ENCODE data around the gene CD101. TPM values are rescaled to one million over a fixed set of nuclear protein-coding genes. Genes with fewer than 3 reads are reported as not detected.

CD101 gene
- total and polyA plus RNA-seq, 2 experiments from 2014 or later: 0.13 TPM; not detected in 1

- Histone ChIP-seq H3K27ac (no peak overlapping the region), H3K4me2 (no peak overlapping the region), H3K9me3 (ENCODE audit: low read depth) (no peaks in the 10 kb centered on the region), H3K9me2 (replicated peaks; ENCODE audit: insufficient read depth) (no peaks in the 10 kb centered on the region), H3K4me1 (ENCODE audit: insufficient read depth) (no peaks in the 10 kb centered on the region), H3K36me3 (replicated peaks; ENCODE audit: insufficient read depth, low read depth) (no peaks in the 10 kb centered on the region), H4K20me1 (ENCODE audit: insufficient read depth, poor library complexity, severe bottlenecking) (no peaks in the 10 kb centered on the region), H3K4me3 (no peak overlapping the region), H3K27me3 (no peaks in the 10 kb centered on the region), H2AFZ (no peak overlapping the region), H3K79me2 (no peaks in the 10 kb centered on the region)
- no peak for DNase-seq (ENCODE audit: low spot score)
- TF ChIP-seq EZH2phosphoT487 (IDR thresholded peaks at IDR 0.05; ENCODE audit: low read depth, severe bottlenecking, unreplicated experiment) (no peak), CTCF (IDR thresholded peaks at IDR 0.05; ENCODE audit: poor library complexity) (no peak), EZH2 (IDR thresholded peaks at IDR 0.05; ENCODE audit: borderline replicate concordance) (no peak)
- 93% methylated on average over 4 of the region's 4 CpGs for WGBS (ENCODE audit: low lambda C conversion rate, missing lambda C conversion rate)
Measured at GRCh38 chr1:117069220-117069844, 67.8 kb downstream of the CD101 start.

GRCh38 chr1:117070124-117070523 is 68.6 kb downstream of the CD101 start:
- Histone ChIP-seq H3K27me3 (no peaks in the 10 kb centered on the region), H3K27ac (no peak overlapping the region), H3K9me3 (ENCODE audit: low read depth) (no peaks in the 10 kb centered on the region), H3K4me3 (no peak overlapping the region), H3K4me2 (no peak overlapping the region), H2AFZ (no peak overlapping the region), H4K20me1 (ENCODE audit: insufficient read depth, poor library complexity, severe bottlenecking) (no peaks in the 10 kb centered on the region), H3K79me2 (no peaks in the 10 kb centered on the region), H3K36me3 (replicated peaks; ENCODE audit: insufficient read depth, low read depth) (no peaks in the 10 kb centered on the region), H3K4me1 (ENCODE audit: insufficient read depth) (no peaks in the 10 kb centered on the region), H3K9me2 (replicated peaks; ENCODE audit: insufficient read depth) (no peaks in the 10 kb centered on the region)
- DNase-seq (ENCODE audit: low spot score): no peak
- TF ChIP-seq CTCF (IDR thresholded peaks at IDR 0.05; ENCODE audit: poor library complexity) (no peak), EZH2 (IDR thresholded peaks at IDR 0.05; ENCODE audit: borderline replicate concordance) (no peak), EZH2phosphoT487 (IDR thresholded peaks at IDR 0.05; ENCODE audit: low read depth, severe bottlenecking, unreplicated experiment) (no peak)
- 98% methylated on average over 2 of the region's 2 CpGs for WGBS (ENCODE audit: low lambda C conversion rate, missing lambda C conversion rate)

DNA sequence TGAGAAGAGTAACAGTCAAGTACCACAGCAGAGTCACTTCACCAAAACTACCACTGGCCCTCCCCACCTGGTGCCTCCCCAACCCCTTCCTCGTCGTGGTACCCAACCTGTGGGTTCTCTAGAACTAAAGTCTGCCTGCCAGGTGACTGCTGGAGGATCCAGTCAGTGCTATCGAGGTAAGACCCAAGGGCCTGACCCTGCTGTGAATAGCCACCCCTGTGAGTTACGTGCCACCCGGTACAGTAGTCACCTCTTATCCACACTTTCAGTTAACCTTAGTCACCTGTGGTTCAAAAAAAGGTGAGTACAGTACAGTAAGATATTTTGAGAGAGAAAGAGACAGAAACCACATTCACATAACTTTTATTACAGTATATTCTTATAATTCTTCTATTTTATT is 75.1 kb downstream of the CD101 start:
- DNase-seq (ENCODE audit: low spot score): no peak
- no peaks in the 10 kb centered on the region for H4K20me1 ChIP-seq (ENCODE audit: insufficient read depth, poor library complexity, severe bottlenecking)
- H3K9me2 ChIP-seq (replicated peaks; ENCODE audit: insufficient read depth): no peaks in the 10 kb centered on the region
- H3K4me2 ChIP-seq: no peak overlapping the region
- 97% methylated on average over 5 of the region's 5 CpGs for WGBS (ENCODE audit: low lambda C conversion rate, missing lambda C conversion rate)
- H3K27me3 ChIP-seq: no peaks in the 10 kb centered on the region
- H3K79me2 ChIP-seq: no peaks in the 10 kb centered on the region
- H2AFZ ChIP-seq: no peak overlapping the region
- no peaks in the 10 kb centered on the region for H3K4me1 ChIP-seq (ENCODE audit: insufficient read depth)
- no peak overlapping the region for H3K4me3 ChIP-seq
- no peak overlapping the region for H3K27ac ChIP-seq
- H3K9me3 ChIP-seq (ENCODE audit: low read depth): no peaks in the 10 kb centered on the region
- peaks cover 3% of the 10 kb centered on the region for H3K36me3 ChIP-seq (replicated peaks; ENCODE audit: insufficient read depth, low read depth)
- TF ChIP-seq EZH2 (IDR thresholded peaks at IDR 0.05; ENCODE audit: borderline replicate concordance): no peak

GRCh38 chr1:117077267-117077666 is 75.7 kb downstream of the CD101 start:
- 52% methylated on average over 3 of the region's 3 CpGs for WGBS (ENCODE audit: low lambda C conversion rate, missing lambda C conversion rate)

More at GRCh38 chr1:117077267-117077666, 75.7 kb downstream of the CD101 start:
- Histone ChIP-seq H3K4me2 (no peak overlapping the region), H3K27me3 (no peaks in the 10 kb centered on the region), H3K9me3 (ENCODE audit: low read depth) (no peaks in the 10 kb centered on the region), H3K36me3 (replicated peaks; ENCODE audit: insufficient read depth, low read depth) (peaks cover 3% of the 10 kb centered on the region), H3K4me3 (no peak overlapping the region), H3K9me2 (replicated peaks; ENCODE audit: insufficient read depth) (no peaks in the 10 kb centered on the region), H3K27ac (no peak overlapping the region), H3K4me1 (ENCODE audit: insufficient read depth) (no peaks in the 10 kb centered on the region), H2AFZ (no peak overlapping the region), H4K20me1 (ENCODE audit: insufficient read depth, poor library complexity, severe bottlenecking) (no peaks in the 10 kb centered on the region), H3K79me2 (no peaks in the 10 kb centered on the region)
- TF ChIP-seq EZH2 (IDR thresholded peaks at IDR 0.05; ENCODE audit: borderline replicate concordance) (no peak), EZH2phosphoT487 (IDR thresholded peaks at IDR 0.05; ENCODE audit: low read depth, severe bottlenecking, unreplicated experiment) (no peak), CTCF (IDR thresholded peaks at IDR 0.05; ENCODE audit: poor library complexity) (no peak)
- DNase-seq (ENCODE audit: low spot score): peak; percentile 32
